Right cardiac atrium (tissue), 5 donors: Measurements from ENCODE around the gene CDKN2AIPNL. TPM values are rescaled to one million over a fixed set of nuclear protein-coding genes. Genes with fewer than 3 reads are reported as not detected.
A peak's percentile ranks its signal among the peaks of the same experiment; 100 is the strongest.

Source experiments
- ATAC-seq, 2 donors: fragments of 200-7000 bp; cut with Tn5 transposase; one replicate each; pipeline versions ENCODE4 v1.8.0 to v1.9.1; 2020; ENCODE audit warnings: moderate library complexity in 2 of 2, mild to moderate bottlenecking in 1 of 2
- DNase-seq, 3 donors: peaks; one replicate each; pipeline ENCODE4 v3.0.0-alpha.2; 2020
- H3K27ac ChIP-seq: one replicate; pipeline ENCODE4 v1.5.1; 2013; ENCODE audit warnings: mild to moderate bottlenecking, low read length, control low read depth, moderate library complexity
- H3K27me3 ChIP-seq: one replicate; pipeline ENCODE4 v1.6.1; 2013; ENCODE audit not compliant: control insufficient read depth, insufficient read depth
- H3K4me1 ChIP-seq: one replicate; pipeline ENCODE4 v1.6.1; 2013; ENCODE audit warnings: low read length; ENCODE audit not compliant: control insufficient read depth, insufficient read depth
- H3K4me3 ChIP-seq: one replicate; pipeline ENCODE4 v1.5.1; 2013; ENCODE audit warnings: low read length, control low read depth
- H3K9me3 ChIP-seq: one replicate; pipeline ENCODE4 v1.6.1; 2013; ENCODE audit warnings: low read length; ENCODE audit not compliant: control insufficient read depth
- WGBS: extraction: QIAGEN DNeasy Blood & Tissue Kit; methylation state at CpG from one replicate; pipeline ENCODE4 v1.1.7; 2013; 5-methylcytosine and 5-hydroxymethylcytosine counted together
- intact Hi-C, 4 donors: fragments of 100-400 bp; cut with DNase I; formaldehyde crosslinking; loops; one replicate each; pipeline versions ENCODE4 v1.11.0 to v1.14.0; 2022 to 2023
- long read RNA-seq, 4 donors: library from polyadenylated mRNA; unstranded; transcript quantifications; one replicate each; pipeline ENCODE4 v2.0.0, GENCODE V29; 2020 to 2021
- polyA plus RNA-seq: library from polyadenylated mRNA; stranded (reverse); fragments of 200-250 nt; gene quantifications from one replicate; pipeline ENCODE4 v1.2.3, GENCODE V29; 2013
- total RNA-seq, 4 donors: library from RNA; stranded (reverse); fragmentation: NEBNext Ultra II Directional; extraction: Animal tissue kit (Norgen Biotek cat#: 25700); gene quantifications; one replicate each; pipeline ENCODE4 v1.2.1, GENCODE V29; 2021
- donor health status: healthy with polysubstance abuse.
- donor health status: DM: no; HTN: yes; CAD: no.
- donor health status: DM: no; HTN: no; CAD: no.
- donor health status: DM: no; HTN: yes; CAD: no; lungs with severe emphysema.
- donor health status: DM: yes; HTN: yes; CAD: no.

Gene CDKN2AIPNL
- total RNA-seq (10 to 100 TPM; 33.5 to 42.0 (median 37.5) TPM), polyA plus RNA-seq (71.3 TPM)
- long read RNA-seq, donor 1, transcript CDKN2AIPNL-202 (3 exons, 1,223 nt), result major isoform, 77 of 79 reads
- long read RNA-seq, donor 1, partial matches to known transcripts, result 0 of 79 reads
- long read RNA-seq, donor 1, other reads (novel, unspliced or antisense), result 2 of 79 reads
- long read RNA-seq, donor 2, transcript CDKN2AIPNL-202 (3 exons, 1,223 nt), result major isoform, 20 of 22 reads
- long read RNA-seq, donor 2, partial matches to known transcripts, result 0 of 22 reads
- long read RNA-seq, donor 2, other reads (novel, unspliced or antisense), result 2 of 22 reads
- long read RNA-seq, donor 3, transcript CDKN2AIPNL-202 (3 exons, 1,223 nt), result major isoform, 125 of 126 reads
- long read RNA-seq, donor 3, partial matches to known transcripts, result 0 of 126 reads
- long read RNA-seq, donor 3, other reads (novel, unspliced or antisense), result 1 of 126 reads
- long read RNA-seq, donor 4, transcript CDKN2AIPNL-202 (3 exons, 1,223 nt), result major isoform, 34 of 35 reads
- long read RNA-seq, donor 4, partial matches to known transcripts, result 0 of 35 reads
- long read RNA-seq, donor 4, other reads (novel, unspliced or antisense), result 1 of 35 reads

GRCh38 chr5:134411546-134412266 lies at the start of gene CDKN2AIPNL:
Gene CDKN2AIPNL (minus strand): TSS chr5:134411881. CDS start chr5:134411854, 27 bp downstream.
- intact Hi-C loops, result loop anchor here in 3 of 4 donors (2.0 to 10.0 kb wide), 5 partner anchors 56 to 171 kb away; partner anchors contain the start of gene JADE2 (in 3 of the 3)
- WGBS, result under 1% methylated on average over 61 of the region's 61 CpGs
- no peaks in the 10 kb centered on the region for H3K27me3 ChIP-seq

GRCh38 chr5:134460551-134460950 lies 48.9 kb upstream of the CDKN2AIPNL start:
- DNase-seq, result peak in 1 of 3 donors; percentile 46
- intact Hi-C loops, result loop anchor here in 2 of 4 donors (10.0 kb wide), 2 partner anchors 64 to 114 kb away; partner anchors contain the start of gene JADE2 (in 2 of the 2)
- H3K9me3 ChIP-seq, result no peaks in the 10 kb centered on the region
- H3K4me1 ChIP-seq, result peaks cover 20% of the 10 kb centered on the region
- H3K27me3 ChIP-seq, result no peaks in the 10 kb centered on the region
- 81% methylated on average over 8 of the region's 8 CpGs for WGBS
- ATAC-seq, result no peak
- no peak overlapping the region for H3K4me3 ChIP-seq
- no peak overlapping the region for H3K27ac ChIP-seq

More at GRCh38 chr5:134411546-134412266, at the start of gene CDKN2AIPNL:
- Histone ChIP-seq H3K4me1 (peaks cover 2% of the 10 kb centered on the region), H3K9me3 (no peaks in the 10 kb centered on the region), H3K4me3 (peak within 1 kb of the TSS; percentile 81), H3K27ac (peak within 1 kb of the TSS; percentile 73)
- ATAC-seq, result peak; percentile 99
- DNase-seq, result peak; percentile 94 to 97 (median 97)

GRCh38 chr5:134459491-134459890 lies 47.8 kb upstream of the CDKN2AIPNL start:
- no peak for ATAC-seq
- intact Hi-C loops, result no loop called here
- H3K27me3 ChIP-seq, result no peaks in the 10 kb centered on the region
- peak in 1 of 3 donors; percentile 14 for DNase-seq
- H3K4me3 ChIP-seq, result no peak overlapping the region
- 97% methylated on average over 1 of the region's 1 CpG for WGBS
- H3K9me3 ChIP-seq, result no peaks in the 10 kb centered on the region
- peak overlapping the region; percentile 77 for H3K27ac ChIP-seq
- H3K4me1 ChIP-seq, result peaks cover 12% of the 10 kb centered on the region

- Histone ChIP-seq H3K4me3 (no peak overlapping the region), H3K4me1 (peaks cover 11% of the 10 kb centered on the region), H3K27me3 (no peaks in the 10 kb centered on the region), H3K27ac (peak overlapping the region; percentile 77), H3K9me3 (no peaks in the 10 kb centered on the region)
- WGBS, result 81% methylated on average over 8 of the region's 8 CpGs
- DNase-seq, result peak in 2 of 3 donors; percentile 59 to 64
- intact Hi-C loops, result no loop called here
- ATAC-seq, result peak; percentile 4 to 8
These were observed 47.3 kb upstream of the CDKN2AIPNL start for GRCh38 chr5:134459010-134459403.

GRCh38 chr5:134458234-134459009 lies 46.7 kb upstream of the CDKN2AIPNL start:
- WGBS, result 45% methylated on average over 10 of the region's 10 CpGs
- no peaks in the 10 kb centered on the region for H3K27me3 ChIP-seq
- peak; percentile 47 to 60 for ATAC-seq
- peaks cover 9% of the 10 kb centered on the region for H3K4me1 ChIP-seq
- peak overlapping the region; percentile 77 for H3K27ac ChIP-seq
- no peak overlapping the region for H3K4me3 ChIP-seq
- intact Hi-C loops, result no loop called here
- no peaks in the 10 kb centered on the region for H3K9me3 ChIP-seq
- DNase-seq, result peak; percentile 69 to 88 (median 87)

GRCh38 chr5:134457801-134458200 lies 46.1 kb upstream of the CDKN2AIPNL start:
- H3K4me1 ChIP-seq, result peaks cover 9% of the 10 kb centered on the region
- intact Hi-C loops, result no loop called here
- H3K27ac ChIP-seq, result peak overlapping the region; percentile 77
- 94% methylated on average over 3 of the region's 3 CpGs for WGBS
- H3K27me3 ChIP-seq, result no peaks in the 10 kb centered on the region
- ATAC-seq (no peak), DNase-seq (peak in 1 of 3 donors; percentile 21)
- no peak overlapping the region for H3K4me3 ChIP-seq
- H3K9me3 ChIP-seq, result no peaks in the 10 kb centered on the region

GRCh38 chr5:134456825-134457224 lies 45.1 kb upstream of the CDKN2AIPNL start:
- Histone ChIP-seq H3K27me3 (no peaks in the 10 kb centered on the region), H3K4me3 (no peak overlapping the region), H3K9me3 (no peaks in the 10 kb centered on the region), H3K4me1 (peaks cover 12% of the 10 kb centered on the region), H3K27ac (no peak overlapping the region)
- no peak for DNase-seq
- intact Hi-C loops, result no loop called here
- no peak for ATAC-seq
- 63% methylated on average over 4 of the region's 4 CpGs for WGBS

- Histone ChIP-seq H3K4me1 (peaks cover 18% of the 10 kb centered on the region), H3K9me3 (no peaks in the 10 kb centered on the region), H3K27ac (no peak overlapping the region), H3K27me3 (no peaks in the 10 kb centered on the region), H3K4me3 (no peak overlapping the region)
- DNase-seq (peak in 1 of 3 donors; percentile 18), ATAC-seq (no peak)
- WGBS, result 95% methylated on average over 8 of the region's 8 CpGs
- intact Hi-C loops, result no loop called here
These were observed 43.8 kb upstream of the CDKN2AIPNL start for GRCh38 chr5:134455466-134455865.

- intact Hi-C loops, result no loop called here
- Histone ChIP-seq H3K4me3 (no peak overlapping the region), H3K4me1 (peaks cover 8% of the 10 kb centered on the region), H3K9me3 (no peaks in the 10 kb centered on the region), H3K27ac (no peak overlapping the region), H3K27me3 (no peaks in the 10 kb centered on the region)
- no peak for ATAC-seq
- DNase-seq, result no peak
- WGBS, result 75% methylated on average over 2 of the region's 2 CpGs
These were observed 41.3 kb upstream of the CDKN2AIPNL start for GRCh38 chr5:134453016-134453415.

GRCh38 chr5:134451936-134452505 lies 40.3 kb upstream of the CDKN2AIPNL start:
- intact Hi-C loops, result no loop called here
- no peaks in the 10 kb centered on the region for H3K27me3 ChIP-seq
- no peak overlapping the region for H3K4me3 ChIP-seq
- DNase-seq (peak; percentile 48 to 79 (median 66)), ATAC-seq (peak; percentile 80 to 85)
- peaks cover 8% of the 10 kb centered on the region for H3K4me1 ChIP-seq
- H3K27ac ChIP-seq, result peak overlapping the region; percentile 62
- WGBS, result 36% methylated on average over 1 of the region's 1 CpG
- H3K9me3 ChIP-seq, result no peaks in the 10 kb centered on the region
